HG02943 (cell line): ENCODE data around the gene RUNX1.
"Not testable (repeated sequence)": the region's sequence is repeated elsewhere in the genome, so short reads cannot be mapped to it uniquely, and the experiment has no call there.

Experiments
- ATAC-seq: cut with Tn5 transposase; IDR thresholded peaks from one replicate; pipeline ENCODE4 v1.9.1; 2021; ENCODE audit warnings: mild to moderate bottlenecking, low read depth, moderate library complexity; ENCODE audit not compliant: unreplicated experiment

RUNX1 gene

DNA sequence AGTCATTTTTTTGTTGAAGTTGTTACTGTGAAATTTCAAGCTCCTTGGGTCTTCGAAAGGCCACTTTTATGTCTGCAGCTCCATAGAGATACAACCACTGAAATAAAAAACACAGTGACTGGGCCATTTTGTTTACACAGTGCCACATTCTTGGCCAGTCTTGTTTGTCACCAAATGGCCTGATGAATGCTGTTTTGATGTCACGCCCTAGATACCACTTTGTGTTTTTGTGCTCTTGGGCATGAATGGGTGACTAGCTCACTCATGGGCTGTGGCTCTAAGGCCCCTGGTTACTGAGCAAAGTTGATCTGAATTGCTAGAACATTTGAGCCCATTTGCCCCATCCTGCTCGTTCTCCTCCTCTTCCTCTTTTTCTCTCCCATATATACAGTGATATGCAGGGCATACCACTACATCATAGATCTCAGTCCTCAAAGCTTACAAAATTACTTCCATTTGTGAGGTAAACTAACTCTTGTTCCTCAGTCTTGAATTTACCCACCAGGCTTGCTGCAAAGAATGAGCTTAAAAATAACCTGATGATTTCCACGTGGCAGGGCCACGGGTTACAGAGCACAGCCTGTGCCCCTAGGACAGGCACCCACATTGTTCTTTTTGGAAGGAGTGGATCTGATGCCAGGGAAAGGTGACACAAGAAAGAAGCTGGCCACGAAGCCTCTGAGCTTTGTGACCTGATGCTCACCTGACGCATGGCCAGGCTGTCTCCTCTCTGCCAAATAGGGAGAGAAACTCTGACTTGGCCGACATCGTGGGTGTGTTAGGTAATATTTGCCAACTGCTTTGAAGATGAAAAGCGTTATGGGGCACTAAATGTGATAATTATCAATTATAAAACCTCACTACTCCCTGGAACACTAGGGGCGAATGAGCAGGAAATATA is 92.4 kb downstream of the RUNX1 start:
- no peak for ATAC-seq

GRCh38 chr21:34953950-34954349 is 95.2 kb downstream of the RUNX1 start:
- ATAC-seq: no peak

DNA sequence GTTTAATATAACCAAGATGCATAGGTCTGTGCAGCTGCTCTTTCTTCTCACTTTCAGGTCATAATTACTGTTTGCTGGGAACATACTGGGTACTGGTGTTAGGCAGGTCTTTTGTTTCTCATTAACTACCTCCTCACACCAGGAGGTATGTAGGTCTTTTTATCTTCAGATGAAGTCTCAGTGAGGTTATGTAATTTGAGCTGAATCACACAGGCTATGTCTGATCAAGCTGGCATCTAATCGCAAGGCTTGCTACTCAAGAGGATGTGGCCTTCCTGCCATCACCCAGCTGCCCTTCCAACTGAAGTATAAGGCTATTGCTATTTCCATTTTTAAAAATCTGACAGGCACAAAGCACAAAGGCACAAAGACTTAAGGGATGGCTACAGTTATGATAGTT is 96.4 kb downstream of the RUNX1 start:
- no peak for ATAC-seq

DNA sequence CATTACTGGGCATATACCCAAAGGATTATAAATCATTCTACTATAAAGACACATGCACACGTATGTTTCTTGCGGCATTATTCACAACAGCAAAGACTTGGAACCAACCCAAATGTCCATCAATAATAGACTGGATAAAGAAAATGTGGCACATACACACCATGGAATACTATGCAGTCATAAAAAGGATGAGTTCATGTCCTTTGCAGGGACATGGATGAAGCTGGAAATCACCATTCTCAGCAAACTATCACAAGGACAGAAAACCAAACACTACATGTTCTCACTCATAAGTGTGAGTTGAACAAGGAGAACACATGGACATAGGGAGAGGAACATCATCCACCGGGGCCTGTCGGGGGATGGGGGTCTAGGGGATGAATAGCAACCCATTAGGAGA is 97.2 kb downstream of the RUNX1 start:
- not testable (repeated sequence) for ATAC-seq

DNA sequence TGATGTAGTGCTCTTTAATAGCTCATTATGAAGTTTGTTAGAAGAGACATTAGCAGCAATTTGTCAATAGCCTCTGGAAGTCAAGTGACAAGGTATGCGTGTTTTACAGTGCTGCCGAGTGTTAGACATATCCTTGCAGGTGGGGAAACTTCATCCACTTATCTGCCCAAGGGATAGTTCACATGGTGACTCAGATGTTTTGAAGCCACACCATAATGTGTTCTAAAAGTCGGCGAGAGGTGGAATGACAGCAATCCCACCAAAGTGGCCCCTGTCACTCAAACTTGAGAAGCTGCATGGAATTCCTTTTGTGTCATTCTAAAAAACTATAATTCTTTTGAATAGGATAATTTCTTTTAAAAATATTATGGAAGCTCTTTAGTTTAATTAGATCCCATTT is 98.1 kb downstream of the RUNX1 start:
- no peak for ATAC-seq

DNA sequence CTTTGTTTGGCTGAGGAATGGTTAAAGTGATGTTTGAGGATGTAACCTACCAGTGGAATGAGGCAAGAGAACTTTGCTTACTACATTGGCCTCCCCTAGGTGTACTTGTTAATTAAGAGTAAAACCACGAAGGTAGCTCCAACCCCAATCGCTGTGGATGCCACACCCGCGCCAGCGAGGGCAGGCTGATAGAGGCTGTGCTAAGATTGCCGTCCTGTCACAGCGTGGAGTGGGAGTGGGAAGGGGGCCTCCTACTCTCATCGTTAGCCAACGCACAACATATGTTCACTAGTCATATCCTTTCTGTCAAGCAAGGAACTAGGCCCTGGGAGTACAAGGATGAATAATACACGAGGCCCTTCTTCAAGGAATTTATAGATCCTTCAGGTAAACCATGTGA is 99.6 kb downstream of the RUNX1 start:
- no peak for ATAC-seq

- ATAC-seq: no peak
Observed at GRCh38 chr21:34949030-34949429, 100.1 kb downstream of the RUNX1 start.

DNA sequence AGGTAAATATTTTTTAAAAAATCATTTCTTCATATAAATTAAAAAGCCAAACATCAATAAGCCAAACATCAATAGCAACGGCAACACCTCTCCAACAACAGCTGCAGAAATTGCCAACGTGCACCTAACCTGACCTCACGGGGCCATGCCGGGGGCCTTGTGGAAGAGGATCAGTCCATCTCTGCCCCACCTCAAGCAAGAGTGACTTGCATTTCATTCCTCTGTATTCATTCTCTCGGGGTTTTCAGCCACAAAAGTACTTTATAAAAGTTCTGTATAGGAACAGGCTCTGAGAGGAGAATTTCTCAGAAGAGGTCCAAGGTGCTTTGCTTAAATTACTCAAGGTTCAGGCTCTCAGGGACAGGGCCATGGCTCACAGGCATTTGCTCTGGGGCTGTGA is 100.9 kb downstream of the RUNX1 start:
- no peak for ATAC-seq

GRCh38 chr21:34946916-34947534 is 102.1 kb downstream of the RUNX1 start:
- ATAC-seq: no peak

GRCh38 chr21:34946385-34946840 is 102.7 kb downstream of the RUNX1 start:
- ATAC-seq: no peak

DNA sequence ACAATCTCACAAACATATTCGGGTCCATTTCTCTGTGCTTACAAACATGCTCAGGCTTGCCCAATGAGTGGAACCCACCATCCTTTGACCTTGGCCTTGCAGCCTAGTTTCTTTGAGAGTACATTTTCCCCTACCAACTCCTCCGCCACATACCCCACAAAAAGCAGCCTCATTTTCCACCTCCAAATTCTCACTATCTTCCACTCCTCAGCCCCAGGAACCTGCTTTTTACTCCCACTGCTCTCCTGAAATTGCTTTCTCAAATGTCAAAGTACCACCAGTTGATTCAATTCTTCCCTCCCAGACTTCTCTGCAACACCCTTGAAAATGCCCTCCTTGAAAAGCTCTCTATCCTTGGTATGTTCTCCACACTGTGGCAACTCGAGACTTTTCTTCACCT is 103.8 kb downstream of the RUNX1 start:
- ATAC-seq: no peak

DNA sequence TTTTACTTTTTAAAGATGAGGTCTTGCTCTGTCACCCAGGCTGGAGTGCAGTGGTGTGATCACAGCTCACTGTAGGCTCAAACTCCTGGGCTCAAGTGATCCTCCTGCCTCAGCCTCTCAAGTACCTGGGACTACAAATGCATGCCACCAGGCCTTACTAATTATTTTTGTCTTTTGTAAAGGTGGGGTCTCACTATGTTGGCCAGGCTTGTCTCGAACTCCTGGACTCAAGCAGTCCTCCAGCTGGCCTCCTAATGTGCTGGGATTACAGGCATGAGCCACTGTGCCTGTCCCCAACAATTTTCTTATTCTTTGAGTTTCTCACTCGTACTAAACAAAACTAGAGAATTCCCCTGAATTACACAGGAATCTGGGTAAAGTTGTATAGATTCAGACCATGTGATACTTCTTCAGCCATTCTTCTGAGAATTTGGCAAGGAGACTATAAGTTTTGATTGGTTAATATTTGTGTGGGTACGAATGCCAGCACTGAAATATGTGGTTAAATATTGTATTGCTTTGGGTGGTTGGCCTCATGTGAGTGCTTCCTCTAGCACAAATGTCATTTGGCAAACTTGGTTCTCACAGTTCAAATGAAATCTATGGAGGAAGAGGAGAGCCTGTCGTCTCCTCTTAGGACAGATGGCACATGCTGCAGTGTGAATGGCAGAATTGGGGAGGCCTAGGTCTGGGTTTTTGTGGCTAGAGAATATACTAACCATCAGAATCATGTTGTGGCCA is 104.9 kb downstream of the RUNX1 start:
- ATAC-seq: no peak

DNA sequence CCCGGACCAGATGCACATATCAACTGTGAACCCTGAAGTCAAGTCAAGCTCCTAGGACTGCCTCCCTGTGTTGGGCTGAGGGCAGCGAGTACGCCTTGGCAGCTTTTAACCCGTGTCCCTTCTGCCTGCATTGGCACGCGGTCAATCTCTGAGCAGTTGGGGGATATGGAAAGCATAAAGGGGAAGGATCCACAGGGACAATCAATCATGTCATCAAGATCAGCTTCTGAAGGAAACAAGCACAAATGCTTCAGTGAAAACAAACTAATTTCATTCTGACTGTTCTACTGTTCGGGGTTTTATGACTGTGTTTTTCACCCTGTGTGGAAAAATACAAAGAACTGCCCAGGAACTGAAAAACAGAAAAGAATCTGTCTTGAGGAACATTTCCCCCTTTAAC is 106.2 kb downstream of the RUNX1 start:
- ATAC-seq: no peak

DNA sequence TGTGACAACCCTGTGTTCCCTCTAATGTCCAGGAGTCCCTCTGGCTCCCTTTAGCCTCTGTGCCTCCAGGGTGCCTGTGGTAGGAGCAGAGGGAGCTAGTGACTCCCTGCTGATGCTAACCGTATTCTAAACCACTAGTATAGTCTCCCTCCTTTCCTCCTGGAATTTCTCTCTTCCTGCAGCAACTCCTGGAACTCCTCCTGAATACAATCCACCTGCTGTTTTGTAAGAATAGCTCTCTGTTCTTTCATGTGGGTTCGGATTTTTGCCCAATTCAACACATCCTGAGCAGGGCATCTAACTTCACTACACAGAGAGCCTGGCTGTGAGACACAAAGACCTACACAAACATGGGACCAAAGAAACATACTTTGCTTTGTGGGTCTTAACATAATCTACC is 107.9 kb downstream of the RUNX1 start:
- no peak for ATAC-seq

GRCh38 chr21:34939673-34940331 is 109.3 kb downstream of the RUNX1 start:
- ATAC-seq: no peak

GRCh38 chr21:34938089-34938764 is 110.9 kb downstream of the RUNX1 start:
- ATAC-seq: no peak

- no peak for ATAC-seq
Observed at GRCh38 chr21:34936883-34937563, 112.1 kb downstream of the RUNX1 start.

GRCh38 chr21:34936371-34936789 is 112.7 kb downstream of the RUNX1 start:
- ATAC-seq: no peak

GRCh38 chr21:34935898-34936297 is 113.2 kb downstream of the RUNX1 start:
- no peak for ATAC-seq

DNA sequence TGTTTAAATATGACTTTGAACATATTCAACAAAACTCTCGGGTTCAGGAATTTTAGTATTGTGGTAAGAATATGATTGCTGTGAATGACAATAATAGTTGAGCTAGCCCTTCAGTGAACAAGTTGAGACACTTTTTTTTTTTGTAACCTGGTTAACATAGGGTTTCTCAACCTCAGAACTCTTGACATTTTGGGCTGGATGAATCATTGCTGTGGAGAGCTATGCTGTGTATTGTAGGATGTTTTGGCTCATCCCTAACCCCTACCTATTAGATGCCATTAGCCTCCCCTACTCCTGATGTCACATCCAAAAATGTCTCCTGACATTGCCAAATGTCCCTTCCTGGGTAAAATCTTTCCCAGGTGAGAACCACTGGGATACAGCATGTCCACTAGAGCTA is 113.7 kb downstream of the RUNX1 start:
- no peak for ATAC-seq
